Measurements from ENCODE around the gene TRIM62.

TRIM62 gene

DNA sequence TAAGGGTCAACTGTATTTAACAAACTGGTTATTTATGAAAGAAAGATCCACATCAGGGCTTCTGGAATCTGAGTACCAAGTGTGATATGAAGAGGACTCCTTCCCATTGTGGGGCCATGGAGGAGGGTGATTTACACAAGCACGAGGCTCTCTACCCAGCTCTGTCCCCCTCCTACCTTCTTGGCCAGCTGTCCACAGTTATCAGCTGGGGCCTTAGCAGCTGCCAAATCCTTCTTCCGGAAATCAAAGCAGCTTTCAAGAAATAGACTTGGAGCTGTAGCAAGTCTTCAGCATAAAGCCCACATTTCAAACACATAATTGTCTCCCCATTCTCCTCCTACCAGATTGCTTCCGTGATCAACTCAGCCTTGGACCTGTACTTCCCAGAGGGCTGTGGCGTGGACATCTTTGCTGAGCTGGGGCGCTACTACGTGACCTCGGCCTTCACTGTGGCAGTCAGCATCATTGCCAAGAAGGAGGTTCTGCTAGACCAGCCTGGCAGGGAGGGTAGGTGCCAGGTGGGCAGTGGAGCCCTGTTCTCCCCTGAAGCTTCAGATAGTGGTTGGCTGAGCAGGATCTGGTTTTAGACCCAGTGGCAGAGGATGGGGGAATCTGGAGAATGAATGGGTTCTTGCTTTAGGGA, 85.4 kb downstream of the TRIM62 start:
- no peak for DNase-seq

All from effector CD4-positive, alpha-beta T cell (primary cell).